Measurements from ENCODE around the gene NFKBIB. TPM values are rescaled to one million over a fixed set of nuclear protein-coding genes. Genes with fewer than 3 reads are reported as not detected.

Gene NFKBIB
- total and polyA plus RNA-seq, 2 of the 13 experiments (the other 11 are each of a cell fraction or from before 2014, with no cell fraction given) = 8.6 to 14.9 TPM

- no peak for TF ChIP-seq HMGXB4 (CRISPR knock-in tag; IDR thresholded peaks at IDR 0.05; ENCODE audit: borderline replicate concordance in 1 of 2, low read depth in 1 of 2)
- TF ChIP-seq NR2F2 (IDR thresholded peaks at IDR 0.05; ENCODE audit: borderline replicate concordance, low read depth) = no peak
- no peak for TF ChIP-seq ZNF891 (CRISPR knock-in tag; IDR thresholded peaks at IDR 0.05)
- TF ChIP-seq CEBPB (IDR thresholded peaks at IDR 0.05; ENCODE audit: borderline replicate concordance, low read depth, low read length) = 0 out of 2 replicates have a peak, but pooled peaks have one; percentile 5
- TF ChIP-seq SCMH1 (CRISPR knock-in tag; IDR thresholded peaks at IDR 0.05; ENCODE audit: borderline replicate concordance) = no peak
- TF ChIP-seq THAP11 (CRISPR knock-in tag; IDR thresholded peaks at IDR 0.05) = peak; percentile 12; the same call in 1 of the 2 replicates
- TF ChIP-seq ETV6 (CRISPR knock-in tag; conservative IDR thresholded peaks at IDR 0.05) = no peak
- TF ChIP-seq GTF2F1 (IDR thresholded peaks at IDR 0.05; ENCODE audit: low read length) = no peak
- TF ChIP-seq AGO2 (optimal IDR thresholded peaks at IDR 0.05; ENCODE audit: low read depth, low read length) = no peak
- TF ChIP-seq RBFOX2 (IDR thresholded peaks at IDR 0.05; ENCODE audit: low read depth, low read length) = no peak
- TF ChIP-seq MED13 (CRISPR knock-in tag; IDR thresholded peaks at IDR 0.05) = no peak
- TF ChIP-seq ZNF20 (CRISPR knock-in tag; IDR thresholded peaks at IDR 0.05) = no peak
- TF ChIP-seq ZKSCAN8 (CRISPR knock-in tag; IDR thresholded peaks at IDR 0.05; ENCODE audit: borderline replicate concordance) = no peak
- no peak for TF ChIP-seq RBAK (CRISPR knock-in tag; IDR thresholded peaks at IDR 0.05)
- no peak for TF ChIP-seq NONO (IDR thresholded peaks at IDR 0.05)
- TF ChIP-seq NONO (CRISPR knock-in tag; conservative IDR thresholded peaks at IDR 0.05) = no peak; the same call in 1 of the 2 replicates
- peak; percentile 13; the same call in 1 of the 2 replicates for TF ChIP-seq RXRB (CRISPR knock-in tag; IDR thresholded peaks at IDR 0.05; ENCODE audit: borderline replicate concordance)
- TF ChIP-seq KAT8 (CRISPR knock-in tag; IDR thresholded peaks at IDR 0.05) = no peak
- TF ChIP-seq HNF1A (IDR thresholded peaks at IDR 0.05; ENCODE audit: low read depth) = no peak
- TF ChIP-seq HNF1A (CRISPR knock-in tag; IDR thresholded peaks at IDR 0.05; ENCODE audit: borderline replicate concordance) = no peak
- TF ChIP-seq ZSCAN25 (CRISPR knock-in tag; IDR thresholded peaks at IDR 0.05) = no peak
- TF ChIP-seq NRL (CRISPR knock-in tag; IDR thresholded peaks at IDR 0.05; ENCODE audit: borderline replicate concordance) = no peak
- no peak for TF ChIP-seq JDP2 (CRISPR knock-in tag; IDR thresholded peaks at IDR 0.05; ENCODE audit: borderline replicate concordance)
- TF ChIP-seq ZNF740 (CRISPR knock-in tag; IDR thresholded peaks at IDR 0.05) = no peak
- TF ChIP-seq GPBP1L1 (CRISPR knock-in tag; IDR thresholded peaks at IDR 0.05) = no peak
Measured at GRCh38 chr19:38850436-38850975, 49.3 kb upstream of the NFKBIB start (continued).
